Ovary (tissue), 3 donors: ENCODE measurements around the gene MAN1C1.

Source experiments
- CTCF ChIP-seq, 3 donors: fragments of 450-650 bp in 2 of 3; fragments of 200-600 bp in 1 of 3; IDR thresholded peaks; one replicate each; pipeline versions ENCODE4 v1.5.1 to v1.8.0; 2016 to 2022; ENCODE audit warnings: antibody characterized with exemption in 3 of 3, mild to moderate bottlenecking in 1 of 3
- EP300 ChIP-seq: sonication (generic); formaldehyde crosslinking; IDR thresholded peaks from one replicate; pipeline ENCODE4 v1.6.1; 2017; ENCODE audit warnings: antibody characterized with exemption
- POLR2A ChIP-seq: fragments of 450-650 bp; IDR thresholded peaks from one replicate; pipeline ENCODE4 v1.6.1; 2017; ENCODE audit warnings: antibody characterized with exemption, mild to moderate bottlenecking, moderate library complexity
- donor health status: DM: no; HTN: no; CAD: no.

DNA sequence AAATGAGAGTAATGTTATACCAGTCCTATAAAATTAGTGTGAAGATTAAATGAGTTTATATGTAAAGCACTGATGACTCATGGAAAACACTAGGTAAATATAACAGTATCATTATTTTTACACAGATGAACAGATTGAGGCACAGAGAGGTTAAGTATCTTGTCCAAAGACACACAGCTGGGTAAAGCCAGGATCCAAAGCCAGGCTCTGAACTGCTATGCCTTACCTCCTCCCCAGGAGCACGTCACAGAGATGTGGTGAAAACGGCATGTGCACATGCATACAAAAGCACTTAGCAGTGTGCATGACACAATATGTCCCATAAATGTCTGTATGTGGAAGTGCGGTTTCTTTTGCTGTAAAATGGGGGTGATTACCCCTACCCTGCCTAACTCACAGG lies 56.9 kb downstream of the MAN1C1 start:
- TF ChIP-seq CTCF (IDR thresholded peaks at IDR 0.05) (no peak), POLR2A (no peak), EP300 (no peak)
